IMR-90 (cell line): ENCODE data around the gene MYBPC3. TPM values are rescaled to one million over a fixed set of nuclear protein-coding genes. Genes with fewer than 3 reads are reported as not detected.

Experiments
- ATAC-seq: fragments of 200-7000 bp; cut with Tn5 transposase; 2 replicates; pipeline ENCODE4 v1.9.1; 2020; ENCODE audit warnings: low read depth, mild to moderate bottlenecking, moderate library complexity
- BruUV-seq: library from RNA; stranded (reverse); fragments of 400-500 nt; replicated peaks from 2 replicates; lab custom pipeline; 2021; lab: Mats Ljungman, UMichigan
- CTCF ChIA-PET: fragments of 300-600 bp; formaldehyde crosslinking; extraction: SDS; loops from one replicate; lab custom pipeline; 2021; ENCODE audit warnings: antibody characterized with exemption; lab: Yijun Ruan, JAX
- POLR2A ChIA-PET: fragments of 300-600 bp; sonication (Branson Sonifier 250); formaldehyde crosslinking; loops from one replicate; lab custom pipeline; 2022; ENCODE audit warnings: antibody characterized with exemption; ENCODE audit not compliant: unreplicated experiment; lab: Charles Lee
- DNase-seq: peaks from one replicate; pipeline ENCODE4 v3.0.0; 2013
- H2AFZ ChIP-seq: replicated peaks from 2 replicates; pipeline ENCODE3; 2013; ENCODE audit warnings: low read length, mild to moderate bottlenecking; ENCODE audit not compliant: poor library complexity
- H2AK5ac ChIP-seq: 2 replicates; pipeline ENCODE4 v1.6.1; 2013; ENCODE audit warnings: low read depth, low read length, inconsistent platforms
- H2AK9ac ChIP-seq: replicated peaks from 2 replicates; pipeline ENCODE3; 2013; ENCODE audit warnings: mild to moderate bottlenecking, low read depth, low read length, moderate library complexity; ENCODE audit not compliant: poor library complexity
- H2BK120ac ChIP-seq: 2 replicates; pipeline ENCODE4 v1.6.1; 2013; ENCODE audit warnings: low read depth, low read length, inconsistent platforms
- H2BK15ac ChIP-seq: 3 replicates; pipeline ENCODE4 v1.6.1; 2013; ENCODE audit warnings: low read depth, low read length, inconsistent platforms
- H2BK20ac ChIP-seq: 2 replicates; pipeline ENCODE4 v1.6.1; 2013; ENCODE audit warnings: low read depth, mild to moderate bottlenecking, inconsistent platforms, low read length, moderate library complexity
- H2BK5ac ChIP-seq: 2 replicates; pipeline ENCODE4 v1.6.1; 2013; ENCODE audit warnings: mild to moderate bottlenecking, low read depth, low read length, inconsistent platforms; ENCODE audit not compliant: poor library complexity, severe bottlenecking
- H3K14ac ChIP-seq: replicated peaks from 2 replicates; pipeline ENCODE4 v1.6.1; 2013; ENCODE audit warnings: low read depth, low read length, inconsistent platforms
- H3K18ac ChIP-seq: 2 replicates; pipeline ENCODE4 v1.6.1; 2013; ENCODE audit warnings: low read depth, low read length, control low read depth
- H3K23ac ChIP-seq: 2 replicates; pipeline ENCODE4 v1.6.1; 2013; ENCODE audit warnings: low read depth, low read length, inconsistent platforms
- H3K27ac ChIP-seq: 2 replicates; pipeline ENCODE4 v1.5.1; 2013; ENCODE audit warnings: mild to moderate bottlenecking, control low read depth, low read length; ENCODE audit not compliant: insufficient read depth
- H3K27me3 ChIP-seq: 2 replicates; pipeline ENCODE4 v1.6.1; 2013; ENCODE audit warnings: low read length; ENCODE audit not compliant: control insufficient read depth, insufficient read depth
- H3K36me3 ChIP-seq: 2 replicates; pipeline ENCODE4 v1.6.1; 2013; ENCODE audit warnings: low read length, mixed read lengths; ENCODE audit not compliant: control insufficient read depth, insufficient read depth
- H3K4ac ChIP-seq: 2 replicates; pipeline ENCODE4 v1.6.1; 2013; ENCODE audit warnings: low read depth, low read length, inconsistent platforms
- H3K4me1 ChIP-seq: 2 replicates; pipeline ENCODE4 v1.6.1; 2013; ENCODE audit warnings: low read length, mixed read lengths; ENCODE audit not compliant: control insufficient read depth, insufficient read depth
- H3K4me2 ChIP-seq: 2 replicates; pipeline ENCODE4 v1.6.1; 2013; ENCODE audit warnings: low read depth, mild to moderate bottlenecking, control low read depth, low read length, moderate library complexity
- H3K4me3 ChIP-seq: 2 replicates; pipeline ENCODE4 v1.5.1; 2013; ENCODE audit warnings: low read depth, mild to moderate bottlenecking, control low read depth, low read length, moderate library complexity; ENCODE audit not compliant: insufficient read depth
- H3K56ac ChIP-seq: 2 replicates; pipeline ENCODE4 v1.6.1; 2013; ENCODE audit warnings: low read length, inconsistent platforms; ENCODE audit not compliant: insufficient read depth; ENCODE audit errors: extremely low read depth
- H3K79me1 ChIP-seq, 2 experiments: 2 replicates each; pipeline ENCODE4 v1.6.1; 2013; ENCODE audit warnings: low read length in 2 of 2, inconsistent platforms in 1 of 2, low read depth in 1 of 2
- H3K9ac ChIP-seq: 2 replicates; pipeline ENCODE4 v1.6.1; 2013; ENCODE audit warnings: low read depth, low read length, control low read depth
- H3K9me1 ChIP-seq: 2 replicates; pipeline ENCODE4 v1.6.1; 2013; ENCODE audit warnings: low read length, inconsistent platforms; ENCODE audit not compliant: insufficient read depth
- H3K9me3 ChIP-seq: 2 replicates; pipeline ENCODE4 v1.6.1; 2013; ENCODE audit warnings: low read length; ENCODE audit not compliant: control insufficient read depth, insufficient read depth
- H4K20me1 ChIP-seq: 2 replicates; pipeline ENCODE4 v1.6.1; 2013; ENCODE audit warnings: low read length, inconsistent platforms; ENCODE audit not compliant: insufficient read depth
- H4K5ac ChIP-seq: 2 replicates; pipeline ENCODE4 v1.6.1; 2013; ENCODE audit warnings: mild to moderate bottlenecking, low read depth, low read length, control low read depth
- H4K8ac ChIP-seq, 2 experiments: 2 replicates each; pipeline ENCODE4 v1.6.1; 2013; ENCODE audit warnings: low read depth in 2 of 2, low read length in 2 of 2, control low read depth in 1 of 2, inconsistent platforms in 1 of 2
- H4K91ac ChIP-seq: 2 replicates; pipeline ENCODE4 v1.6.1; 2013; ENCODE audit warnings: low read depth, low read length, inconsistent platforms; ENCODE audit not compliant: insufficient read depth
- BHLHE40 ChIP-seq: fragments of 150-350 bp; IDR thresholded peaks from 2 replicates; pipeline ENCODE4 v1.6.1; 2016; ENCODE audit warnings: mild to moderate bottlenecking, low read depth, low read length
- CEBPB ChIP-seq: IDR thresholded peaks from 2 replicates; pipeline ENCODE4 v1.6.1; 2012; ENCODE audit warnings: low read depth, low read length, improper control_type of control experiment
- ELK1 ChIP-seq: fragments of 150-350 bp; IDR thresholded peaks from 2 replicates; pipeline ENCODE4 v1.6.1; 2016; ENCODE audit warnings: low read depth, mild to moderate bottlenecking, low read length, moderate library complexity, borderline replicate concordance
- MAZ ChIP-seq: IDR thresholded peaks from 2 replicates; pipeline ENCODE4 v1.6.1; 2012; ENCODE audit warnings: low read depth, mild to moderate bottlenecking, low read length, improper control_type of control experiment, moderate library complexity, borderline replicate concordance
- MXI1 ChIP-seq: IDR thresholded peaks from 2 replicates; pipeline ENCODE4 v1.6.1; 2012; ENCODE audit warnings: low read depth, mild to moderate bottlenecking, low read length, moderate library complexity, borderline replicate concordance
- NFE2L2 ChIP-seq: fragments of 150-350 bp; IDR thresholded peaks from 2 replicates; pipeline ENCODE4 v1.6.1; 2016; ENCODE audit warnings: low read depth, mild to moderate bottlenecking, low read length
- RAD21 ChIP-seq: IDR thresholded peaks from 2 replicates; pipeline ENCODE4 v1.6.1; 2012; ENCODE audit warnings: low read length, improper control_type of control experiment
- RFX5 ChIP-seq: IDR thresholded peaks from 2 replicates; pipeline ENCODE4 v1.8.0; 2012; ENCODE audit warnings: low read depth, mild to moderate bottlenecking, low read length, moderate library complexity
- USF2 ChIP-seq: fragments of 150-350 bp; IDR thresholded peaks from 2 replicates; pipeline ENCODE4 v1.6.1; 2017; ENCODE audit warnings: mild to moderate bottlenecking, antibody characterized with exemption, low read length, low read depth
- WGBS, 2 experiments: methylation state at CpG; one replicate each; pipeline versions ENCODE4 v1.1.5 to v1.1.7; 2013; ENCODE audit warnings: missing lambda C conversion rate in 2 of 2; ENCODE audit not compliant: insufficient read length in 1 of 2; ENCODE audit errors: extremely low coverage in 2 of 2; 5-methylcytosine and 5-hydroxymethylcytosine counted together
- dilution Hi-C: fragments of 300-500 bp; cut with HindIII; formaldehyde crosslinking; loops from one replicate; pipeline ENCODE4 v1.14.3; 2018; ENCODE audit warnings: low sequenced_read_pairs; ENCODE audit not compliant: unreplicated experiment
- in situ Hi-C: fragments of 300-500 bp; cut with MboI; formaldehyde crosslinking; loops from 3 replicates; pipeline ENCODE4 v1.14.3; 2019; ENCODE audit warnings: low sequenced_read_pairs, inconsistent platforms, mixed read lengths
- intact Hi-C: fragments of 100-400 bp; cut with micrococcal nuclease; formaldehyde crosslinking; loops from 2 replicates; pipeline ENCODE4 v1.10.0; 2022
- polyA plus RNA-seq, 3 experiments: library from polyadenylated mRNA; depleted of rRNA; stranded (reverse); fragments of >200 nt; gene quantifications; 2 replicates each; pipeline ENCODE4 v1.2.3, GENCODE V29; 2012; ENCODE audit warnings: low replicate concordance in 1 of 3
- total RNA-seq: library from RNA; depleted of rRNA; stranded (reverse); fragments of >200 nt; gene quantifications from 2 replicates; pipeline ENCODE4 v1.2.3, GENCODE V29; 2012

Gene MYBPC3
- total and polyA plus RNA-seq, 2 of the 4 experiments (the other 2 are of a cell fraction): not detected

GRCh38 chr11:47349521-47350095 is 2.9 kb downstream of the MYBPC3 start:
- Histone ChIP-seq H3K23ac (no peak overlapping the region), H2BK5ac (no peak overlapping the region), H4K91ac (no peak overlapping the region), H2BK120ac (no peak overlapping the region), H3K9me1 (no peaks in the 10 kb centered on the region), H4K8ac (no peak overlapping the region), H2AFZ (no peak overlapping the region), H3K4me3 (no peak overlapping the region), H3K4me1 (no peaks in the 10 kb centered on the region), H2BK15ac (no peak overlapping the region), H3K9me3 (no peaks in the 10 kb centered on the region), H3K27ac (no peak overlapping the region), H3K4ac (no peak overlapping the region), H2BK20ac (no peak overlapping the region), H4K5ac (no peak overlapping the region), H3K18ac (no peak overlapping the region), H3K79me1 (no peaks in the 10 kb centered on the region), H3K4me2 (no peak overlapping the region), H3K14ac (no peak overlapping the region), H2AK9ac (no peak overlapping the region), H3K56ac (no peak overlapping the region), H4K20me1 (no peaks in the 10 kb centered on the region; the same call in 1 of the 2 replicates), H2AK5ac (no peak overlapping the region), H3K27me3 (peaks cover 23% of the 10 kb centered on the region), H3K9ac (no peak overlapping the region), H3K36me3 (no peaks in the 10 kb centered on the region)
- TF ChIP-seq MXI1 (no peak), NFE2L2 (no peak), RAD21 (no peak), MAZ (no peak), BHLHE40 (no peak), ELK1 (no peak), RFX5 (no peak), CEBPB (no peak), USF2 (no peak)
- no TSS peak for BruUV-seq
- dilution Hi-C loops: no loop called here
- intact Hi-C loops: loop anchor here (1.0 kb wide), 1 partner anchor 172 kb away; no protein-coding TSS in a partner anchor
- POLR2A ChIA-PET: no interaction called here
- 91% methylated on average over 9 of the region's 23 CpGs; no CpG with 5 or more reads in 1 of the 2 experiments for WGBS, 2 experiments
- in situ Hi-C loops: loop anchor here (5.0 to 25.0 kb wide), 2 partner anchors 167 to 462 kb away; no protein-coding TSS in a partner anchor
- ATAC-seq: no peak
- CTCF ChIA-PET: no interaction called here
- DNase-seq: no peak
